ENCODE results near the gene DAGLA. TPM values are rescaled to one million over a fixed set of nuclear protein-coding genes. Genes with fewer than 3 reads are reported as not detected.

Gene DAGLA
- total RNA-seq, 3 donors from 2014 or later (not counting 1 experiment from before 2014, with no cell fraction given) = 0.18 to 0.48 (median 0.38) TPM

DNA sequence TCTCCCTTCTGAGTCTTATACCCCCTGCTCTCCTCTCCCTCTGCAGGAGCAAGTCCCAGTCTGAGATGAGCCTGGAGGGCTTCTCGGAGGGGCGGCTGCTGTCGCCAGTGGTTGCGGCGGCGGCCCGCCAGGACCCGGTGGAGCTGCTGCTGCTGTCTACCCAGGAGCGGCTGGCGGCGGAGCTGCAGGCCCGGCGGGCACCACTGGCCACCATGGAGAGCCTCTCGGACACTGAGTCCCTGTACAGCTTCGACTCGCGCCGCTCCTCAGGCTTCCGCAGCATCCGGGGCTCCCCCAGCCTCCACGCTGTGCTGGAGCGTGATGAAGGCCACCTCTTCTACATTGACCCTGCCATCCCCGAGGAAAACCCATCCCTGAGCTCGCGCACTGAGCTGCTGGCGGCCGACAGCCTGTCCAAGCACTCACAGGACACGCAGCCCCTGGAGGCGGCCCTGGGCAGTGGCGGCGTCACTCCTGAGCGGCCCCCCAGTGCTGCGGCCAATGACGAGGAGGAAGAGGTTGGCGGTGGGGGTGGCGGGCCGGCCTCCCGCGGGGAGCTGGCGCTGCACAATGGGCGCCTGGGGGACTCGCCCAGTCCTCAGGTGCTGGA, 63.4 kb downstream of the DAGLA start:
- WGBS (ENCODE audit: insufficient coverage) = 93% methylated on average over 42 of the region's 42 CpGs
- no peaks in the 10 kb centered on the region for H3K4me1 Mint-ChIP-seq
- intact Hi-C loops (cut with micrococcal nuclease) = no loop called here
- no peaks in the 10 kb centered on the region for H3K36me3 Mint-ChIP-seq
- H3K4me3 Mint-ChIP-seq = no peak overlapping the region
- no peak for DNase-seq
- Histone ChIP-seq H3K36me3 (ENCODE audit: control insufficient read depth, insufficient read depth, low read length) (no peaks in the 10 kb centered on the region), H3K27ac (ENCODE audit: low read length) (no peak overlapping the region), H3K4me3 (ENCODE audit: low read length) (no peak overlapping the region), H3K9me3 (ENCODE audit: control insufficient read depth, insufficient read depth, low read length) (no peaks in the 10 kb centered on the region), H3K27me3 (ENCODE audit: control insufficient read depth, insufficient read depth, low read length) (no peaks in the 10 kb centered on the region), H3K4me1 (ENCODE audit: control insufficient read depth, insufficient read depth, low read length) (no peaks in the 10 kb centered on the region)
- no peaks in the 10 kb centered on the region for H3K9me3 Mint-ChIP-seq
- H3K27ac Mint-ChIP-seq = no peak overlapping the region
- no peak for ATAC-seq
- TF ChIP-seq, protein P1, sequence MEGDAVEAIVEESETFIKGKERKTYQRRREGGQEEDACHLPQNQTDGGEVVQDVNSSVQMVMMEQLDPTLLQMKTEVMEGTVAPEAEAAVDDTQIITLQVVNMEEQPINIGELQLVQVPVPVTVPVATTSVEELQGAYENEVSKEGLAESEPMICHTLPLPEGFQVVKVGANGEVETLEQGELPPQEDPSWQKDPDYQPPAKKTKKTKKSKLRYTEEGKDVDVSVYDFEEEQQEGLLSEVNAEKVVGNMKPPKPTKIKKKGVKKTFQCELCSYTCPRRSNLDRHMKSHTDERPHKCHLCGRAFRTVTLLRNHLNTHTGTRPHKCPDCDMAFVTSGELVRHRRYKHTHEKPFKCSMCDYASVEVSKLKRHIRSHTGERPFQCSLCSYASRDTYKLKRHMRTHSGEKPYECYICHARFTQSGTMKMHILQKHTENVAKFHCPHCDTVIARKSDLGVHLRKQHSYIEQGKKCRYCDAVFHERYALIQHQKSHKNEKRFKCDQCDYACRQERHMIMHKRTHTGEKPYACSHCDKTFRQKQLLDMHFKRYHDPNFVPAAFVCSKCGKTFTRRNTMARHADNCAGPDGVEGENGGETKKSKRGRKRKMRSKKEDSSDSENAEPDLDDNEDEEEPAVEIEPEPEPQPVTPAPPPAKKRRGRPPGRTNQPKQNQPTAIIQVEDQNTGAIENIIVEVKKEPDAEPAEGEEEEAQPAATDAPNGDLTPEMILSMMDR (IDR thresholded peaks at IDR 0.05) = no peak
- H3K27me3 Mint-ChIP-seq (ENCODE audit: low read depth in 2 of 2) = no peaks in the 10 kb centered on the region

DNA sequence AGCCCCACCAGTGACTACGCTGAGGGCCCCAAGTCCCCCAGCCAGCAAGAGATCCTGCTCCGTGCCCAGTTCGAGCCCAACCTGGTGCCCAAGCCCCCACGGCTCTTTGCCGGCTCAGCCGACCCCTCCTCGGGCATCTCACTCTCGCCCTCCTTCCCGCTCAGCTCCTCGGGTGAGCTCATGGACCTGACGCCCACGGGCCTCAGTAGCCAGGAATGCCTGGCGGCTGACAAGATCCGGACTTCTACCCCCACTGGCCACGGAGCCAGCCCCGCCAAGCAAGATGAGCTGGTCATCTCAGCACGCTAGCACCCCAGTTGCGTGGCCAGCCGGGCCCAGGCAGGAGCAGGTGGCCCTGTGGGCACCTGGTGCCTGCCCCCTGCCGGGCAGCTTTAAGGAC, 64.0 kb downstream of the DAGLA start:
- Histone ChIP-seq H3K27me3 (ENCODE audit: control insufficient read depth, insufficient read depth, low read length) (no peaks in the 10 kb centered on the region), H3K36me3 (ENCODE audit: control insufficient read depth, insufficient read depth, low read length) (no peaks in the 10 kb centered on the region), H3K4me3 (ENCODE audit: low read length) (no peak overlapping the region), H3K27ac (ENCODE audit: low read length) (no peak overlapping the region), H3K9me3 (ENCODE audit: control insufficient read depth, insufficient read depth, low read length) (no peaks in the 10 kb centered on the region), H3K4me1 (ENCODE audit: control insufficient read depth, insufficient read depth, low read length) (no peaks in the 10 kb centered on the region)
- intact Hi-C loops (cut with micrococcal nuclease) = no loop called here
- TF ChIP-seq, protein P1 (IDR thresholded peaks at IDR 0.05) = no peak
- DNase-seq (no peak), ATAC-seq (no peak)
- no peaks in the 10 kb centered on the region for H3K4me1 Mint-ChIP-seq
- H3K27me3 Mint-ChIP-seq (ENCODE audit: low read depth in 2 of 2) = peaks cover 0 to under 1% of the 10 kb centered on the region in 2 donors
- no peak overlapping the region for H3K27ac Mint-ChIP-seq
- no peak overlapping the region for H3K4me3 Mint-ChIP-seq
- WGBS (ENCODE audit: insufficient coverage) = 93% methylated on average over 20 of the region's 20 CpGs
- H3K36me3 Mint-ChIP-seq = no peaks in the 10 kb centered on the region
- no peaks in the 10 kb centered on the region for H3K9me3 Mint-ChIP-seq

DNA sequence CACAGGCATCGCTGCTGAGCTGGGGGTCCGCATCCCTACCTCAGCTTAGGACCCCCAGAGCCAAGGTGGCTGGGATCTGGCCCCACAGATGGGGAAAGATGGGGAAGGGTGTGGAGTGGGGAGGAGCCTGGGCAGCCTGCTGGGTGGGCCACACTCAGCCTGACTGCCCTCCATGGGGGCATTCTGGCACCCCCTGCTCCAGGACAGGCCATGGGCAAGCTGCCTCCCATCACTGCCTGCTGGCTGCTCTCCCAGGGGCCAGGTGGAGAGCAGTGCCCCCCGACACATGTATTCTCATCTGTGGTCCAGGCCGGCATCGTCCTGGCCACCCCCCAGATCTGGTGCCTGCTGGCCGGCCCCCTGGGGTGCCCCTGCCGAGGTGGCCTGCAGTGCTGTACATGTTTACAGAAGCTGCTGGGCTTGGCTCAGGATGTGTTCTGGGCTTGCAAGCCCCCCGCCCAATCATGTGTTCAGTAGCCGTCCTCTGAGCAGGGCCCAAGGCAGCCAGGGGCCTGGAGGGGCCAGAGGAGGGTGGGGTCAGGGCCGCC, 64.5 kb downstream of the DAGLA start:
- intact Hi-C loops (cut with micrococcal nuclease) = no loop called here
- H3K36me3 ChIP-seq (ENCODE audit: control insufficient read depth, insufficient read depth, low read length) = no peaks in the 10 kb centered on the region
- no peaks in the 10 kb centered on the region for H3K9me3 ChIP-seq (ENCODE audit: control insufficient read depth, insufficient read depth, low read length)
- Mint-ChIP-seq H3K27ac (no peak overlapping the region), H3K9me3 (no peaks in the 10 kb centered on the region), H3K36me3 (no peaks in the 10 kb centered on the region), H3K27me3 (ENCODE audit: low read depth in 2 of 2) (peaks cover 0 to 6% of the 10 kb centered on the region in 2 donors), H3K4me1 (no peaks in the 10 kb centered on the region), H3K4me3 (no peak overlapping the region)
- DNase-seq = no peak
- H3K27me3 ChIP-seq (ENCODE audit: control insufficient read depth, insufficient read depth, low read length) = no peaks in the 10 kb centered on the region
- H3K27ac ChIP-seq (ENCODE audit: low read length) = no peak overlapping the region
- TF ChIP-seq, protein P1 (IDR thresholded peaks at IDR 0.05) = no peak
- no peak overlapping the region for H3K4me3 ChIP-seq (ENCODE audit: low read length)
- H3K4me1 ChIP-seq (ENCODE audit: control insufficient read depth, insufficient read depth, low read length) = no peaks in the 10 kb centered on the region
- ATAC-seq = no peak
- WGBS (ENCODE audit: insufficient coverage) = 90% methylated on average over 10 of the region's 10 CpGs

Data from natural killer cell (primary cell).